HepG2 (cell line): ENCODE measurements around the gene ZSWIM8. TPM values are rescaled to one million over a fixed set of nuclear protein-coding genes. Genes with fewer than 3 reads are reported as not detected.

ENCODE experiments used
- BORCS8-MEF2B ChIP-seq: sonication (generic); formaldehyde crosslinking; IDR thresholded peaks from 2 replicates; pipeline ENCODE4 v1.8.0; 2022; ENCODE audit warnings: mild to moderate bottlenecking, missing genetic modification reagents
- DR1 ChIP-seq: sonication (generic); formaldehyde crosslinking; IDR thresholded peaks from 2 replicates; pipeline ENCODE4 v1.8.0; 2021; ENCODE audit warnings: mild to moderate bottlenecking, missing genetic modification reagents, inconsistent platforms
- FOXK1 ChIP-seq: sonication (generic); formaldehyde crosslinking; IDR thresholded peaks from 2 replicates; pipeline ENCODE4 v1.4.0; 2020; ENCODE audit warnings: low read depth, missing genetic modification reagents, borderline replicate concordance
- NFIC ChIP-seq: IDR thresholded peaks from 2 replicates; pipeline ENCODE4 v1.6.1; 2012; ENCODE audit warnings: mild to moderate bottlenecking, low read length, inconsistent platforms
- PHF21A ChIP-seq: sonication (generic); formaldehyde crosslinking; IDR thresholded peaks from 2 replicates; pipeline ENCODE4 v1.5.0; 2020; ENCODE audit warnings: mild to moderate bottlenecking, missing genetic modification reagents
- SRSF1 ChIP-seq: fragments of 200-400 bp; formaldehyde crosslinking; optimal IDR thresholded peaks from 2 replicates; pipeline ENCODE3; 2017; ENCODE audit warnings: mild to moderate bottlenecking, low read depth, low read length, moderate library complexity
- SRY ChIP-seq: sonication (generic); formaldehyde crosslinking; IDR thresholded peaks from 2 replicates; pipeline ENCODE4 v1.8.0; 2022; ENCODE audit warnings: mild to moderate bottlenecking, missing genetic modification reagents
- ZIK1 ChIP-seq: sonication (generic); formaldehyde crosslinking; IDR thresholded peaks from 2 replicates; pipeline ENCODE4 v1.5.0; 2020; ENCODE audit warnings: mild to moderate bottlenecking, low read depth, missing genetic modification reagents, borderline replicate concordance
- ZNF746 ChIP-seq: sonication (generic); formaldehyde crosslinking; IDR thresholded peaks from 2 replicates; pipeline ENCODE4 v1.8.0; 2022; ENCODE audit warnings: mild to moderate bottlenecking, missing genetic modification reagents
- polyA plus RNA-seq, 8 experiments: library from polyadenylated mRNA; depleted of rRNA in 3 of 8; stranded (reverse) in 7 of 8; unstranded in 1 of 8; fragments of >200 nt; fragmentation: Illumina TruSeq in 4 of 8; extraction: Trizol in 4 of 8; gene quantifications; 2 replicates each; pipeline versions ENCODE4 v1.2.1 to v1.2.3, GENCODE V29; 2011 to 2016; ENCODE audit warnings: low read depth in 4 of 8, missing spikeins in 1 of 8, mixed read lengths in 1 of 8; ENCODE audit not compliant: insufficient read depth in 1 of 8
- total RNA-seq, 5 experiments: library from RNA; depleted of rRNA; stranded (reverse); fragments of >200 nt; fragmentation: Illumina TruSeq; extraction: Trizol; gene quantifications; 2 replicates each; pipeline ENCODE4 v1.2.3, GENCODE V29; 2016; ENCODE audit warnings: low read depth in 1 of 5
- TF ChIP-seq, protein P1 (sequence below): sonication (generic); formaldehyde crosslinking; IDR thresholded peaks from 2 replicates; pipeline ENCODE4 v1.4.0; 2020; ENCODE audit warnings: missing genetic modification reagents, borderline replicate concordance
- TF ChIP-seq, protein P2 (sequence below): IDR thresholded peaks from 2 replicates; pipeline ENCODE4 v1.6.1; 2012; ENCODE audit warnings: low read length, improper control_type of control experiment
- TF ChIP-seq, protein P3 (sequence below): sonication (generic); formaldehyde crosslinking; IDR thresholded peaks from 2 replicates; pipeline ENCODE4 v1.8.0; 2022; ENCODE audit warnings: mild to moderate bottlenecking, missing genetic modification reagents, moderate library complexity
- TF ChIP-seq, protein P4 (sequence below): sonication (generic); formaldehyde crosslinking; IDR thresholded peaks from 2 replicates; pipeline ENCODE4 v1.4.0; 2020; ENCODE audit warnings: missing genetic modification reagents, mild to moderate bottlenecking, borderline replicate concordance
- TF ChIP-seq, protein P5 (sequence below): sonication (generic); formaldehyde crosslinking; IDR thresholded peaks from 2 replicates; pipeline ENCODE4 v1.5.0; 2020; ENCODE audit warnings: missing genetic modification reagents
- TF ChIP-seq, protein P6 (sequence below): IDR thresholded peaks from 2 replicates; pipeline ENCODE4 v1.6.1; 2016
- TF ChIP-seq, protein P7 (sequence below): sonication (generic); formaldehyde crosslinking; IDR thresholded peaks from 2 replicates; pipeline ENCODE4 v1.5.0; 2020; ENCODE audit warnings: mild to moderate bottlenecking, missing genetic modification reagents

Gene ZSWIM8
- total and polyA plus RNA-seq, 2 of the 13 experiments (the other 11 are each of a cell fraction or from before 2014, with no cell fraction given) = 39.9 to 98.2 TPM

DNA sequence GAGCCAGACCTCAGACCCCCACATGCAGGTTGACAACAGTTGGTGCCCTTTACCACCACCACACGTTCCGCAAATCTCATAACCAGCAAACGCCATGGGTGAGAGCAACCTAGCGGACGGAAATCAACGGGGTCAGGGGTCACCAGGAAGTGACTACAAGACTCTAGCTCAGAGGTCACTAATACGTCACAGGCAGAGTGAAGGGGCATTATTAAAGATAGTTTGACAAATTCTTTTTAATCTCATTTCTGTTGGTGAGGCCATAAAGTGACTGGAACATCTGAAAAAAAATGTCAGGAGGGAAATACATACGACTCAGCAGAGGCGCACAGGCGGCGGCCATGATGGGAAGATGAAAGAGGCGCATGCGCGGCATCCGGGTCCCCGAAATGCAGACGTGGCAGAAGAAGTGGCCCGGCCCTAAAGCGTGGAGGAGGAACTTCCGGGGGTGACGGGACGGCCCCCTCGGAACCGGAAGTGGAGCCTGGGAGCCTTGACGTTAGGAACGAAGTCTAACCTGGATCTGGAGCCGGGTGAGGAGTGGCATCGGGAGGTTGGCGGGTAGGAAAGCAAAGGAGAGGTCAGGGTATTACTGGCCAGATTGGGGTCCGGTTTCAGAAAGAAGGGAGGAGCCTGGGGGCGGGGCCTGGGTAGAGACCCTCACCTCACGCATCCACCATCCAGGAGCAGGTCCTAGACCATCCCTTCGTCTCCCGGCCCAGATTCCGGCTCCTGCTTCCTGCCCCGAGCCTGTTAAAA, 41.3 kb upstream of the ZSWIM8 start, which contains the start of gene SEC24C (continued):
- TF ChIP-seq NFIC (peak; percentile 59; the same call in 1 of the 2 replicates), ZIK1 (CRISPR knock-in tag) (peak; percentile 41), SRSF1 (peak; percentile 96), PHF21A (CRISPR knock-in tag) (no peak), ZNF746 (CRISPR knock-in tag) (peak; percentile 51; the same call in 1 of the 2 replicates), BORCS8-MEF2B (CRISPR knock-in tag) (no peak), FOXK1 (peak; percentile 64; the same call in 1 of the 2 replicates), DR1 (peak; percentile 45; the same call in 1 of the 2 replicates), SRY (no peak)
- TF ChIP-seq, protein P1, sequence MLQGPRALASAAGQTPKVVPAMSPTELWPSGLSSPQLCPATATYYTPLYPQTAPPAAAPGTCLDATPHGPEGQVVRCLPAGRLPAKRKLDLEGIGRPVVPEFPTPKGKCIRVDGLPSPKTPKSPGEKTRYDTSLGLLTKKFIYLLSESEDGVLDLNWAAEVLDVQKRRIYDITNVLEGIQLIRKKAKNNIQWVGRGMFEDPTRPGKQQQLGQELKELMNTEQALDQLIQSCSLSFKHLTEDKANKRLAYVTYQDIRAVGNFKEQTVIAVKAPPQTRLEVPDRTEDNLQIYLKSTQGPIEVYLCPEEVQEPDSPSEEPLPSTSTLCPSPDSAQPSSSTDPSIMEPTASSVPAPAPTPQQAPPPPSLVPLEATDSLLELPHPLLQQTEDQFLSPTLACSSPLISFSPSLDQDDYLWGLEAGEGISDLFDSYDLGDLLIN = no peak
- TF ChIP-seq, protein P2, sequence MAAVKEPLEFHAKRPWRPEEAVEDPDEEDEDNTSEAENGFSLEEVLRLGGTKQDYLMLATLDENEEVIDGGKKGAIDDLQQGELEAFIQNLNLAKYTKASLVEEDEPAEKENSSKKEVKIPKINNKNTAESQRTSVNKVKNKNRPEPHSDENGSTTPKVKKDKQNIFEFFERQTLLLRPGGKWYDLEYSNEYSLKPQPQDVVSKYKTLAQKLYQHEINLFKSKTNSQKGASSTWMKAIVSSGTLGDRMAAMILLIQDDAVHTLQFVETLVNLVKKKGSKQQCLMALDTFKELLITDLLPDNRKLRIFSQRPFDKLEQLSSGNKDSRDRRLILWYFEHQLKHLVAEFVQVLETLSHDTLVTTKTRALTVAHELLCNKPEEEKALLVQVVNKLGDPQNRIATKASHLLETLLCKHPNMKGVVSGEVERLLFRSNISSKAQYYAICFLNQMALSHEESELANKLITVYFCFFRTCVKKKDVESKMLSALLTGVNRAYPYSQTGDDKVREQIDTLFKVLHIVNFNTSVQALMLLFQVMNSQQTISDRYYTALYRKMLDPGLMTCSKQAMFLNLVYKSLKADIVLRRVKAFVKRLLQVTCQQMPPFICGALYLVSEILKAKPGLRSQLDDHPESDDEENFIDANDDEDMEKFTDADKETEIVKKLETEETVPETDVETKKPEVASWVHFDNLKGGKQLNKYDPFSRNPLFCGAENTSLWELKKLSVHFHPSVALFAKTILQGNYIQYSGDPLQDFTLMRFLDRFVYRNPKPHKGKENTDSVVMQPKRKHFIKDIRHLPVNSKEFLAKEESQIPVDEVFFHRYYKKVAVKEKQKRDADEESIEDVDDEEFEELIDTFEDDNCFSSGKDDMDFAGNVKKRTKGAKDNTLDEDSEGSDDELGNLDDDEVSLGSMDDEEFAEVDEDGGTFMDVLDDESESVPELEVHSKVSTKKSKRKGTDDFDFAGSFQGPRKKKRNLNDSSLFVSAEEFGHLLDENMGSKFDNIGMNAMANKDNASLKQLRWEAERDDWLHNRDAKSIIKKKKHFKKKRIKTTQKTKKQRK = no peak
- TF ChIP-seq, protein P3, sequence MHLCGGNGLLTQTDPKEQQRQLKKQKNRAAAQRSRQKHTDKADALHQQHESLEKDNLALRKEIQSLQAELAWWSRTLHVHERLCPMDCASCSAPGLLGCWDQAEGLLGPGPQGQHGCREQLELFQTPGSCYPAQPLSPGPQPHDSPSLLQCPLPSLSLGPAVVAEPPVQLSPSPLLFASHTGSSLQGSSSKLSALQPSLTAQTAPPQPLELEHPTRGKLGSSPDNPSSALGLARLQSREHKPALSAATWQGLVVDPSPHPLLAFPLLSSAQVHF = no peak
- TF ChIP-seq, protein P4, sequence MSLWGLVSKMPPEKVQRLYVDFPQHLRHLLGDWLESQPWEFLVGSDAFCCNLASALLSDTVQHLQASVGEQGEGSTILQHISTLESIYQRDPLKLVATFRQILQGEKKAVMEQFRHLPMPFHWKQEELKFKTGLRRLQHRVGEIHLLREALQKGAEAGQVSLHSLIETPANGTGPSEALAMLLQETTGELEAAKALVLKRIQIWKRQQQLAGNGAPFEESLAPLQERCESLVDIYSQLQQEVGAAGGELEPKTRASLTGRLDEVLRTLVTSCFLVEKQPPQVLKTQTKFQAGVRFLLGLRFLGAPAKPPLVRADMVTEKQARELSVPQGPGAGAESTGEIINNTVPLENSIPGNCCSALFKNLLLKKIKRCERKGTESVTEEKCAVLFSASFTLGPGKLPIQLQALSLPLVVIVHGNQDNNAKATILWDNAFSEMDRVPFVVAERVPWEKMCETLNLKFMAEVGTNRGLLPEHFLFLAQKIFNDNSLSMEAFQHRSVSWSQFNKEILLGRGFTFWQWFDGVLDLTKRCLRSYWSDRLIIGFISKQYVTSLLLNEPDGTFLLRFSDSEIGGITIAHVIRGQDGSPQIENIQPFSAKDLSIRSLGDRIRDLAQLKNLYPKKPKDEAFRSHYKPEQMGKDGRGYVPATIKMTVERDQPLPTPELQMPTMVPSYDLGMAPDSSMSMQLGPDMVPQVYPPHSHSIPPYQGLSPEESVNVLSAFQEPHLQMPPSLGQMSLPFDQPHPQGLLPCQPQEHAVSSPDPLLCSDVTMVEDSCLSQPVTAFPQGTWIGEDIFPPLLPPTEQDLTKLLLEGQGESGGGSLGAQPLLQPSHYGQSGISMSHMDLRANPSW (CRISPR knock-in tag) = 0 out of 2 replicates have a peak, but pooled peaks have one; percentile 27
- TF ChIP-seq, protein P5, sequence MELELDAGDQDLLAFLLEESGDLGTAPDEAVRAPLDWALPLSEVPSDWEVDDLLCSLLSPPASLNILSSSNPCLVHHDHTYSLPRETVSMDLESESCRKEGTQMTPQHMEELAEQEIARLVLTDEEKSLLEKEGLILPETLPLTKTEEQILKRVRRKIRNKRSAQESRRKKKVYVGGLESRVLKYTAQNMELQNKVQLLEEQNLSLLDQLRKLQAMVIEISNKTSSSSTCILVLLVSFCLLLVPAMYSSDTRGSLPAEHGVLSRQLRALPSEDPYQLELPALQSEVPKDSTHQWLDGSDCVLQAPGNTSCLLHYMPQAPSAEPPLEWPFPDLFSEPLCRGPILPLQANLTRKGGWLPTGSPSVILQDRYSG (CRISPR knock-in tag) = no peak
- TF ChIP-seq, protein P6, sequence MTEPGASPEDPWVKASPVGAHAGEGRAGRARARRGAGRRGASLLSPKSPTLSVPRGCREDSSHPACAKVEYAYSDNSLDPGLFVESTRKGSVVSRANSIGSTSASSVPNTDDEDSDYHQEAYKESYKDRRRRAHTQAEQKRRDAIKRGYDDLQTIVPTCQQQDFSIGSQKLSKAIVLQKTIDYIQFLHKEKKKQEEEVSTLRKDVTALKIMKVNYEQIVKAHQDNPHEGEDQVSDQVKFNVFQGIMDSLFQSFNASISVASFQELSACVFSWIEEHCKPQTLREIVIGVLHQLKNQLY (CRISPR knock-in tag) = no peak; the same call in 1 of the 2 replicates
- TF ChIP-seq, protein P7, sequence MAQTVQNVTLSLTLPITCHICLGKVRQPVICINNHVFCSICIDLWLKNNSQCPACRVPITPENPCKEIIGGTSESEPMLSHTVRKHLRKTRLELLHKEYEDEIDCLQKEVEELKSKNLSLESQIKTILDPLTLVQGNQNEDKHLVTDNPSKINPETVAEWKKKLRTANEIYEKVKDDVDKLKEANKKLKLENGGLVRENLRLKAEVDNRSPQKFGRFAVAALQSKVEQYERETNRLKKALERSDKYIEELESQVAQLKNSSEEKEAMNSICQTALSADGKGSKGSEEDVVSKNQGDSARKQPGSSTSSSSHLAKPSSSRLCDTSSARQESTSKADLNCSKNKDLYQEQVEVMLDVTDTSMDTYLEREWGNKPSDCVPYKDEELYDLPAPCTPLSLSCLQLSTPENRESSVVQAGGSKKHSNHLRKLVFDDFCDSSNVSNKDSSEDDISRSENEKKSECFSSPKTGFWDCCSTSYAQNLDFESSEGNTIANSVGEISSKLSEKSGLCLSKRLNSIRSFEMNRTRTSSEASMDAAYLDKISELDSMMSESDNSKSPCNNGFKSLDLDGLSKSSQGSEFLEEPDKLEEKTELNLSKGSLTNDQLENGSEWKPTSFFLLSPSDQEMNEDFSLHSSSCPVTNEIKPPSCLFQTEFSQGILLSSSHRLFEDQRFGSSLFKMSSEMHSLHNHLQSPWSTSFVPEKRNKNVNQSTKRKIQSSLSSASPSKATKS = no peak
